Chondrocyte (in vitro differentiated cells): ENCODE data around the gene SPATA2. TPM values are rescaled to one million over a fixed set of nuclear protein-coding genes. Genes with fewer than 3 reads are reported as not detected.

Experiments
- DNase-seq: peaks from one replicate; pipeline ENCODE4 v3.0.0; 2021; ENCODE audit warnings: mixed read lengths, low spot score
- H3K27ac Mint-ChIP-seq: one replicate; pipeline ENCODE4 v1.8.0; 2021; ENCODE audit warnings: mild to moderate bottlenecking, moderate library complexity, mixed read lengths; ENCODE audit not compliant: unreplicated experiment
- H3K27me3 Mint-ChIP-seq: 2 replicates; pipeline ENCODE4 v1.8.0; 2021; ENCODE audit warnings: low read depth, mixed read lengths
- H3K36me3 Mint-ChIP-seq: 2 replicates; pipeline ENCODE4 v1.8.0; 2021; ENCODE audit warnings: low read depth, mixed read lengths
- H3K4me1 Mint-ChIP-seq: 2 replicates; pipeline ENCODE4 v1.8.0; 2021; ENCODE audit warnings: low read depth, mild to moderate bottlenecking, mixed read lengths
- H3K4me3 Mint-ChIP-seq: one replicate; pipeline ENCODE4 v1.8.0; 2021; ENCODE audit warnings: mild to moderate bottlenecking, moderate library complexity, mixed read lengths; ENCODE audit not compliant: unreplicated experiment
- H3K9me3 Mint-ChIP-seq: 2 replicates; pipeline ENCODE4 v1.8.0; 2021; ENCODE audit warnings: low read depth, mixed read lengths
- CTCF ChIP-seq: fragments of 200-600 bp; sonication (generic); IDR thresholded peaks from 2 replicates; pipeline ENCODE4 v1.5.0; 2021; ENCODE audit warnings: antibody characterized with exemption, mild to moderate bottlenecking, moderate library complexity
- total RNA-seq: library from RNA; stranded (reverse); gene quantifications from 3 replicates; pipeline ENCODE4 v1.2.1, GENCODE V29; 2021

The SPATA2 gene
- total RNA-seq, 1 donor from 2014 or later, result 5.6 TPM

GRCh38 chr20:49906101-49906604 lies 9.2 kb downstream of the SPATA2 start:
- no peak overlapping the region for H3K4me3 Mint-ChIP-seq

GRCh38 chr20:49905415-49906091 lies 9.8 kb downstream of the SPATA2 start:
- Mint-ChIP-seq H3K36me3 (peaks cover 17% of the 10 kb centered on the region), H3K9me3 (no peaks in the 10 kb centered on the region), H3K27me3 (no peaks in the 10 kb centered on the region), H3K4me1 (peaks cover 5% of the 10 kb centered on the region), H3K4me3 (no peak overlapping the region), H3K27ac (no peak overlapping the region)
- peak; percentile 84 for DNase-seq
- TF ChIP-seq CTCF, result no peak

More at GRCh38 chr20:49906101-49906604, 9.2 kb downstream of the SPATA2 start:
- peak; percentile 80 for DNase-seq
- no peak for TF ChIP-seq CTCF
- Mint-ChIP-seq H3K36me3 (peaks cover 17% of the 10 kb centered on the region), H3K27me3 (no peaks in the 10 kb centered on the region), H3K9me3 (no peaks in the 10 kb centered on the region), H3K27ac (peak overlapping the region; percentile 49), H3K4me1 (peaks cover 3% of the 10 kb centered on the region)

DNA sequence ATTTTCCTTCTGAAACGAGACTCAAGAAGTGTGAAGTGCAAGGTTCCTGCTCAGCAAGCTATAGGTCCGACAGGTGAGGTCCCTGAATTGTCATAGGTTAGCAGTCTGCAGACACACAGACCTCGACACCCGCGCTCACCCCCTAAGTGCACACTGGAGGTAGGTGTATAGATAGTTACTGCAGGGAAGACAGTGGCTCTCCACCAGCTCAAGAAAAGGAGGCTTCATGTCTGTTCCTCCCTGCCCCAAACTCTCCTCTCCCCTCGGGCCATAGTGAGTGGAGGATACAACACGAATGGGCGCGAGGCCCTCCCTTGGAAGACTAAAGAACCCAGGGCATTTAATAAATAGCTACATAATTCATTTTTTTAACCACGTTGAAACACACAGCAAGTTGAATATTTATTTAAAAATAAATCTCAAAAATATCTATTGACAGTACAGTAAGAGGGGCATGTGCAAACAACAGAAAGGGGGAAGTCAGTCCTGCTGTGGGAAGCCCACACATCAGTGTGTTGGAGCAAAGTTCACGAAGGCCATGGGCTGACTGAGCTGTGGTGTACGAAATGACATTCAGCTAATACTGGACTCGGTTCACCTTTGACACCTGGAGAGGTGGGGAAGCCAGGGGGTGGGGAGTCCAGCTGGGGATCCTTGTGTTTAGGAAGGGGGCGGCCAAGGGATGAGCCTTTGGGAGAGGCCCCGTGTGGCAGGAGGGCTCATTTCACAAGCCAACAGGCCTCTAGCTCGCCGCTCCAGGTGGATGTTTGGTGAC lies 10.7 kb downstream of the SPATA2 start:
- Mint-ChIP-seq H3K27ac (no peak overlapping the region), H3K4me1 (peaks cover 10% of the 10 kb centered on the region), H3K4me3 (no peak overlapping the region), H3K9me3 (no peaks in the 10 kb centered on the region), H3K36me3 (peaks cover 17% of the 10 kb centered on the region), H3K27me3 (no peaks in the 10 kb centered on the region)
- TF ChIP-seq CTCF, result no peak
- DNase-seq, result peak; percentile 53

DNA sequence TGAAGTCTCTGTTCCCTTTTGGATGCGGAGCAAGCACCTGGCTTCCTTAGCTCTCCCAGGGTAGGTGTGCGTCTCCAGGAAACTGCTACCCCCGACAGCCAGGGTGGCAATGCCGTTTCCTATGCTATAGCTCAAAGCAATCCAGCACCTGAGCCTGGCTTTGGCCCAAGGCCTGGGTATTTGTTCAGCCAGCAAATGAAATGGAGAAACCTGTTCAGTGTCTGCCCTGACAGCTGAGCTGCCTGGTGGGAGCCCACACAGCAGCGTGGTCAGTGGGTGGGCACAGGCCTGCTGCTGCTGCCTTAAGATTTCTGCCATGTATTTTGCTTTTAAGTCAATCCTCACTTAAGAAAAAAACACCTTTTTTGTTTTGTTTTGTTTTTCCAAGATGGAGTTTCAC lies 13.7 kb downstream of the SPATA2 start:
- Mint-ChIP-seq H3K27me3 (no peaks in the 10 kb centered on the region), H3K36me3 (peaks cover 16% of the 10 kb centered on the region), H3K27ac (no peak overlapping the region), H3K4me1 (peaks cover 10% of the 10 kb centered on the region), H3K9me3 (peaks cover 5% of the 10 kb centered on the region), H3K4me3 (no peak overlapping the region)
- TF ChIP-seq CTCF, result no peak
- peak; percentile 51 for DNase-seq

- Mint-ChIP-seq H3K4me1 (peaks cover 10% of the 10 kb centered on the region), H3K9me3 (peaks cover 5% of the 10 kb centered on the region), H3K27me3 (no peaks in the 10 kb centered on the region), H3K36me3 (peaks cover 5% of the 10 kb centered on the region), H3K4me3 (no peak overlapping the region), H3K27ac (no peak overlapping the region)
- DNase-seq, result no peak
- TF ChIP-seq CTCF, result no peak
Observed at GRCh38 chr20:49899541-49900383, 15.6 kb downstream of the SPATA2 start.
